ENCODE results near the gene BUB1. TPM values are rescaled to one million over a fixed set of nuclear protein-coding genes. Genes with fewer than 3 reads are reported as not detected.

The BUB1 gene
- total RNA-seq, 1 donor from 2014 or later, result 5.9 TPM

GRCh38 chr2:110657724-110658305 is 20.0 kb downstream of the BUB1 start:
- TF ChIP-seq, protein P1, sequence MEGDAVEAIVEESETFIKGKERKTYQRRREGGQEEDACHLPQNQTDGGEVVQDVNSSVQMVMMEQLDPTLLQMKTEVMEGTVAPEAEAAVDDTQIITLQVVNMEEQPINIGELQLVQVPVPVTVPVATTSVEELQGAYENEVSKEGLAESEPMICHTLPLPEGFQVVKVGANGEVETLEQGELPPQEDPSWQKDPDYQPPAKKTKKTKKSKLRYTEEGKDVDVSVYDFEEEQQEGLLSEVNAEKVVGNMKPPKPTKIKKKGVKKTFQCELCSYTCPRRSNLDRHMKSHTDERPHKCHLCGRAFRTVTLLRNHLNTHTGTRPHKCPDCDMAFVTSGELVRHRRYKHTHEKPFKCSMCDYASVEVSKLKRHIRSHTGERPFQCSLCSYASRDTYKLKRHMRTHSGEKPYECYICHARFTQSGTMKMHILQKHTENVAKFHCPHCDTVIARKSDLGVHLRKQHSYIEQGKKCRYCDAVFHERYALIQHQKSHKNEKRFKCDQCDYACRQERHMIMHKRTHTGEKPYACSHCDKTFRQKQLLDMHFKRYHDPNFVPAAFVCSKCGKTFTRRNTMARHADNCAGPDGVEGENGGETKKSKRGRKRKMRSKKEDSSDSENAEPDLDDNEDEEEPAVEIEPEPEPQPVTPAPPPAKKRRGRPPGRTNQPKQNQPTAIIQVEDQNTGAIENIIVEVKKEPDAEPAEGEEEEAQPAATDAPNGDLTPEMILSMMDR (IDR thresholded peaks at IDR 0.05), result no peak
- intact Hi-C loops (cut with micrococcal nuclease), result loop anchor here (2.0 kb wide), 1 partner anchor 17 kb away; no protein-coding TSS in a partner anchor
- no peak overlapping the region for H3K27ac Mint-ChIP-seq
- H3K4me3 Mint-ChIP-seq, result no peak overlapping the region
- ChIA-PET POLR2A (no interaction called here), CTCF (no interaction called here)
- H3K36me3 Mint-ChIP-seq (ENCODE audit: low read depth), result peaks cover 13% of the 10 kb centered on the region
- ATAC-seq (ENCODE audit: low read depth) (no peak), DNase-seq (no peak)
- H3K9me3 Mint-ChIP-seq, result no peaks in the 10 kb centered on the region
- H3K27me3 Mint-ChIP-seq, result no peaks in the 10 kb centered on the region
- no peaks in the 10 kb centered on the region for H3K4me1 Mint-ChIP-seq

DNA sequence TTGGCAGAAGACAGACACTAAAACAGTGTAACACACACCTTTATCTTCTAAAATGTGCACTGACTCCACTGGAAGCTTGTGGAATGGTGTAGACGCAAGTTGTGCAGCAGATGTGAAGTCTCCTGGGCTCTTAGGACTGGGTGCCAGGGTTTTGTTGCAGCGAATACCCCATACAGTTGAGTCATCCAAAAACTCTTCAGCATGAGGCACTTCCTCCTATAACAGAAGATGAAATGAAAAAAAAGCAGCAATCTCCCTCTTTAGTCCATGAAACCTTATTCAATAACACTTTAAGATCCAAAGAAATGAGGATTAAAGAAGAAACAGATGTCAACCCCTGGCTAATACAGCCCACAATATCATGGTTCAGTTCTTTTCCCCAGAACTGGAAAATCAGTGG is 22.2 kb downstream of the BUB1 start:
- ChIA-PET CTCF (no interaction called here), POLR2A (no interaction called here)
- H3K27me3 Mint-ChIP-seq, result no peaks in the 10 kb centered on the region
- intact Hi-C loops (cut with micrococcal nuclease), result loop anchor here (2.0 kb wide), 1 partner anchor 19 kb away; no protein-coding TSS in a partner anchor
- H3K4me1 Mint-ChIP-seq, result no peaks in the 10 kb centered on the region
- no peak for DNase-seq
- ATAC-seq (ENCODE audit: low read depth), result no peak
- TF ChIP-seq, protein P1 (IDR thresholded peaks at IDR 0.05), result no peak
- H3K9me3 Mint-ChIP-seq, result no peaks in the 10 kb centered on the region
- no peak overlapping the region for H3K27ac Mint-ChIP-seq
- H3K36me3 Mint-ChIP-seq (ENCODE audit: low read depth), result peaks cover 12% of the 10 kb centered on the region
- no peak overlapping the region for H3K4me3 Mint-ChIP-seq

GRCh38 chr2:110653861-110654260 is 24.0 kb downstream of the BUB1 start:
- no peak overlapping the region for H3K4me3 Mint-ChIP-seq
- H3K4me1 Mint-ChIP-seq, result no peaks in the 10 kb centered on the region
- TF ChIP-seq, protein P1 (IDR thresholded peaks at IDR 0.05), result no peak
- H3K27ac Mint-ChIP-seq, result no peak overlapping the region
- DNase-seq, result no peak
- H3K27me3 Mint-ChIP-seq, result no peaks in the 10 kb centered on the region
- CTCF ChIA-PET, result no interaction called here
- intact Hi-C loops (cut with micrococcal nuclease), result no loop called here
- ATAC-seq (ENCODE audit: low read depth), result no peak
- POLR2A ChIA-PET, result no interaction called here
- H3K36me3 Mint-ChIP-seq (ENCODE audit: low read depth), result peaks cover 13% of the 10 kb centered on the region
- no peaks in the 10 kb centered on the region for H3K9me3 Mint-ChIP-seq

GRCh38 chr2:110650346-110650745 is 27.5 kb downstream of the BUB1 start:
- no peaks in the 10 kb centered on the region for H3K9me3 Mint-ChIP-seq
- TF ChIP-seq, protein P1 (IDR thresholded peaks at IDR 0.05), result no peak
- intact Hi-C loops (cut with micrococcal nuclease), result no loop called here
- H3K4me1 Mint-ChIP-seq, result no peaks in the 10 kb centered on the region
- H3K27me3 Mint-ChIP-seq, result no peaks in the 10 kb centered on the region
- CTCF ChIA-PET, result no interaction called here
- no peak overlapping the region for H3K4me3 Mint-ChIP-seq
- peaks cover 8% of the 10 kb centered on the region for H3K36me3 Mint-ChIP-seq (ENCODE audit: low read depth)
- no peak overlapping the region for H3K27ac Mint-ChIP-seq
- no peak for ATAC-seq (ENCODE audit: low read depth)
- DNase-seq, result no peak
- POLR2A ChIA-PET, result interaction anchor here (0.6 kb wide), 1 partner anchor 13 kb away, joined by 6 read pairs; no protein-coding TSS in a partner anchor

DNA sequence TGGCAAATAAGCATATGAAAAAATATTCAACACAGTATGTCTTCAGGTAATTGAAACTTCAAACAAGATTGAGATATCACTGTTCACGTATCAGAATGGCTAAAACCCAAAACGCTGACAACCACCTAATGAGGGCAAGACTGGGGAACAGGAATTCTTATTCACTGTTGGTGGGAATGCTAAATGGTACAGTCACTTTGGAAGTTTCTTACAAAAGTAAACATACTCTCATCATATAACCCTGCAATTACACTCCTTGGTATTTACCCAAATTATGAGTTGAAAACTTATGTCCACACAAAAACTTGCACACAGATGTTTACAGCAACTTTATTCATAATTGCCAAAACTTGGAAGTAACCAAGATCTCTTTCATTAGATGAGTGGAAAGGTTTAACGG is 30.1 kb downstream of the BUB1 start:
- no peak overlapping the region for H3K4me3 Mint-ChIP-seq
- H3K36me3 Mint-ChIP-seq (ENCODE audit: low read depth), result peaks cover 4% of the 10 kb centered on the region
- H3K9me3 Mint-ChIP-seq, result no peaks in the 10 kb centered on the region
- ChIA-PET CTCF (no interaction called here), POLR2A (no interaction called here)
- no peaks in the 10 kb centered on the region for H3K27me3 Mint-ChIP-seq
- intact Hi-C loops (cut with micrococcal nuclease), result no loop called here
- ATAC-seq (ENCODE audit: low read depth) (no peak), DNase-seq (no peak)
- TF ChIP-seq, protein P1 (IDR thresholded peaks at IDR 0.05), result no peak
- H3K27ac Mint-ChIP-seq, result no peak overlapping the region
- H3K4me1 Mint-ChIP-seq, result no peaks in the 10 kb centered on the region
